NB4 (cell line): Measurements from ENCODE around the gene ST6GALNAC3.

Source experiments
- DNase-seq: peaks from one replicate; pipeline ENCODE4 v3.0.0; 2010; ENCODE audit warnings: low read depth
- H3K4me3 ChIP-seq: one replicate; pipeline ENCODE4 v1.5.1; 2011; ENCODE audit warnings: mild to moderate bottlenecking, low read depth, low read length, moderate library complexity
- CTCF ChIP-seq: IDR thresholded peaks from one replicate; pipeline ENCODE4 v1.5.1; 2012; ENCODE audit warnings: low read depth, low read length
- MAX ChIP-seq: IDR thresholded peaks from 2 replicates; pipeline ENCODE4 v1.6.1; 2011; ENCODE audit warnings: low read depth, low read length
- MYC ChIP-seq: IDR thresholded peaks from 2 replicates; pipeline ENCODE4 v1.6.1; 2011; ENCODE audit warnings: low read depth, low read length
- POLR2A ChIP-seq: IDR thresholded peaks from 2 replicates; pipeline ENCODE4 v1.6.1; 2011; ENCODE audit warnings: mild to moderate bottlenecking; ENCODE audit not compliant: insufficient read length; ENCODE audit errors: extremely low read depth

ST6GALNAC3 gene

GRCh38 chr1:76666499-76666898 is 592.0 kb downstream of the ST6GALNAC3 start:
- DNase-seq: no peak
- TF ChIP-seq POLR2A (no peak), MYC (no peak), CTCF (no peak), MAX (no peak)
- H3K4me3 ChIP-seq: no peak overlapping the region

- TF ChIP-seq CTCF (no peak), MAX (no peak), MYC (no peak), POLR2A (no peak)
- H3K4me3 ChIP-seq: no peak overlapping the region
- DNase-seq: no peak
Measured at GRCh38 chr1:76668046-76668445, 593.5 kb downstream of the ST6GALNAC3 start.

- DNase-seq: no peak
- H3K4me3 ChIP-seq: no peak overlapping the region
- TF ChIP-seq MAX (no peak), POLR2A (no peak), CTCF (no peak), MYC (no peak)
Measured at GRCh38 chr1:76669131-76669530, 594.6 kb downstream of the ST6GALNAC3 start.

GRCh38 chr1:76669624-76670315 is 595.2 kb downstream of the ST6GALNAC3 start:
- no peak for DNase-seq
- TF ChIP-seq CTCF (no peak), MYC (no peak), MAX (no peak), POLR2A (no peak)
- H3K4me3 ChIP-seq: no peak overlapping the region

GRCh38 chr1:76674689-76675210 is 600.2 kb downstream of the ST6GALNAC3 start:
- TF ChIP-seq CTCF: no peak
- no peak for TF ChIP-seq MAX
- TF ChIP-seq MYC: no peak
- no peak for TF ChIP-seq POLR2A
- DNase-seq: no peak
- no peak overlapping the region for H3K4me3 ChIP-seq
